Activated CD4-positive, alpha-beta T cell treated with anti-CD3 and anti-CD28 coated beads for 1 hour (primary cell): ENCODE measurements around the gene UBL7.

Source experiments
- DNase-seq: peaks from one replicate; pipeline ENCODE4 v3.0.0-alpha.2; 2020

Gene UBL7

GRCh38 chr15:74438206-74438605, 22.8 kb downstream of the UBL7 start:
- no peak for DNase-seq

- no peak for DNase-seq
Observed at GRCh38 chr15:74434263-74435136, 26.5 kb downstream of the UBL7 start.

- DNase-seq: peak; percentile 57
Observed at GRCh38 chr15:74433592-74434262, 27.2 kb downstream of the UBL7 start, which contains the start of gene SEMA7A. Gene SEMA7A, minus strand, starts transcription at chr15:74433958. Its CDS starts 40 bp downstream, at chr15:74433918.

GRCh38 chr15:74432968-74433591, 27.9 kb downstream of the UBL7 start:
- no peak for DNase-seq

GRCh38 chr15:74432271-74432967, 28.5 kb downstream of the UBL7 start:
- DNase-seq: no peak

GRCh38 chr15:74431645-74432044, 29.3 kb downstream of the UBL7 start:
- no peak for DNase-seq

- DNase-seq: no peak
Observed at GRCh38 chr15:74431116-74431515, 29.8 kb downstream of the UBL7 start.

- no peak for DNase-seq
Observed at GRCh38 chr15:74430510-74430951, 30.4 kb downstream of the UBL7 start.

GRCh38 chr15:74429781-74430400, 31.1 kb downstream of the UBL7 start:
- no peak for DNase-seq

GRCh38 chr15:74428970-74429780, 31.8 kb downstream of the UBL7 start:
- DNase-seq: no peak

- no peak for DNase-seq
Observed at GRCh38 chr15:74428442-74428787, 32.5 kb downstream of the UBL7 start.

- DNase-seq: no peak
Observed at GRCh38 chr15:74427607-74428441, 33.1 kb downstream of the UBL7 start.

- DNase-seq: no peak
Observed at GRCh38 chr15:74426404-74427281, 34.3 kb downstream of the UBL7 start.

- DNase-seq: no peak
Observed at GRCh38 chr15:74425630-74426029, 35.3 kb downstream of the UBL7 start.

- DNase-seq: no peak
Observed at GRCh38 chr15:74424901-74425528, 35.9 kb downstream of the UBL7 start.

- DNase-seq: no peak
Observed at GRCh38 chr15:74423431-74424257, 37.3 kb downstream of the UBL7 start.

- DNase-seq: no peak
Observed at GRCh38 chr15:74422652-74423430, 38.1 kb downstream of the UBL7 start.
